ENCODE data around the gene RCBTB2.
"Not testable (repeated sequence)": the region's sequence is repeated elsewhere in the genome, so short reads cannot be mapped to it uniquely, and the experiment has no call there.

RCBTB2 gene

GRCh38 chr13:48532506-48533499 lies at the start of gene RCBTB2:
Gene RCBTB2, minus strand, starts transcription at chr13:48533080. Its CDS starts 11,141 bp downstream, at chr13:48521939.
- in situ Hi-C loops (cut with MboI; ENCODE audit: low sequenced_read_pairs), result no loop called here

GRCh38 chr13:48582084-48582483 lies 49.2 kb upstream of the RCBTB2 start:
- in situ Hi-C loops (cut with MboI; ENCODE audit: low sequenced_read_pairs), result no loop called here

GRCh38 chr13:48580896-48581295 lies 48.0 kb upstream of the RCBTB2 start:
- in situ Hi-C loops (cut with MboI; ENCODE audit: low sequenced_read_pairs), result no loop called here

DNA sequence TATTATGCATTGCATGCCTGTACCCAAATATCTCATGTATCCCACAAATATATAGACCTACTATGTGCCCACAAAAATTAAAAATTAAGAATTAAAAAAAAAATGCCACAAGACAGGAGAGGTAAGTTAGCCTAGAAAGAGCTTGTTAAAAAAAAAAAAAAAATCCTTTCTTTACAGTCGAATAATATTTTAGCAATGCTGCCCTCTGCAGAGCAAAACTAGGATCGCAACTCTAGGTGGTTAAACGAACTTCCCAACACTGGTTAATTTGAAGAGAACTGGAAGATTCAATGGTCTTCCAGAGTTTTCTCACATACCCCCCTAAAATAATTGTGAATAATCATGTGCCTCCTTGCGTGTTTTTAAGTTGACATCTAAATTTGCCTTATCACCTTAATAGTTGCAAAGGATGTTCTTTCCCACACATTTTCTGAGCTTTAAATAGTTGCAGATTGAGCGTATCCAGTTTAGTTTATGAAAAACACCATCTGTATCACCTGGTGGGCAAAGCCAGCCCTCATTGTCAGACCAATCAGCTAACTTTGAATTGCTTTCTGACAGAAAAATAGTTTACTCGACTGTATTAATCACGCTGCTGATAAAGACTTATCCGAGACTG lies 47.4 kb upstream of the RCBTB2 start:
- in situ Hi-C loops (cut with MboI; ENCODE audit: low sequenced_read_pairs), result no loop called here

- in situ Hi-C loops (cut with MboI; ENCODE audit: low sequenced_read_pairs), result not testable (repeated sequence)
Measured at GRCh38 chr13:48579919-48580180, 47.0 kb upstream of the RCBTB2 start.

GRCh38 chr13:48579165-48579918 lies 46.5 kb upstream of the RCBTB2 start:
- in situ Hi-C loops (cut with MboI; ENCODE audit: low sequenced_read_pairs), result no loop called here

DNA sequence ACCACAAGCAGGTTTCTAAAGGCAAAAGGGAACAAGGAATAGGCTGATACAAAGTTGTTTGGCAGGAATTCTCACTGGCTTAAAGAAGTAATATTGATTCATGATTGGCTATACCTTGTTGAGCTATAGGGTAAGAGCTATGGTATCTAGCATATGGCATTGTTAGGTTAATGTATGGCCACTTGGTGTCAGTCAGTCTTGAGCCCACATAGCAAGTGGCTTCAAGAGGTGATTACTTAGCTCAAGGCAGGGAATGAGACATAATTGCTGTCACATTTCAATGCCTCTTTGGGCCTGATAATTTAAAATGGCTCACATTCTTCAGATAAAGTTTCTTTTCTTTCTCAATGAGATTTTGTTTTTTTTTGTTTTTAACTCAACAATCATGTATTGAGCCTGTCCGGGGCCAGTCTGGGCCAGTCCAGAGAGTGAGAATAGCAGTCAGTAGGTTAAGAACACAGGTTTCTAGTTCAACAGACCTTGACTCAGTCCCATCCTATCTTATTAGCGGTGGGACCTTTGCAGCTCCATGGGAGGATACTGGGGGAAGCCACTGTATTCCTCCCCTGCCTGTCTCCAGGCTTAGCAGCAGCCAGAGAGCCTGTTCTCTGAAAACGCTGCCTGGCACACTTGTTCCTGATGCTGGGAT lies 45.8 kb upstream of the RCBTB2 start:
- in situ Hi-C loops (cut with MboI; ENCODE audit: low sequenced_read_pairs), result no loop called here

DNA sequence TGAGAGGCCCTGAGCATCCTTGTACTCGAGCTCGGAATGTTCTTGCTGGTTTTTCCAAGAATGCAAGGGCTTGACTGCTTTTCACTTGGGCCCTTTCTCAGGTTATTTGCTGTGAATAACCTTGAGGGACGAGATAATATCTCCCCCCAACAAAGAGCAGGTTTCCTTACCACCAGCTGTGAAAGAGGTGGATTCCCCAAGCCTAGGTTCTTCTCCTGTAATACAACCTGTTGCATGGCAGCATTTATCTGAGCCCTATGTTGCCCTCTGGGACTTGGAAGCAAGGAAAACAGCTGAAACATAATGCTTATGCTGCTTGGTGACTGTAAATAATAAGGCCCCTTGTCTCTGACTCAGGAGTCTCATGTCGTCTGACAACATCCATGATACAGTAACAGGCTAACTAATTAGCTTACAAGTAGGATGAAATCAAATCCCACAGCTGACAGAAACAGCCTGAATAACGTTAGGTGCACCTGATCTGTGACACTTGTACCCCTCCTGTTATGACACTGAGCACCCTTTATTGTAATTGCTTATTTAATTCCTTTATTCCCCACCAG lies 43.6 kb upstream of the RCBTB2 start:
- in situ Hi-C loops (cut with MboI; ENCODE audit: low sequenced_read_pairs), result no loop called here

DNA sequence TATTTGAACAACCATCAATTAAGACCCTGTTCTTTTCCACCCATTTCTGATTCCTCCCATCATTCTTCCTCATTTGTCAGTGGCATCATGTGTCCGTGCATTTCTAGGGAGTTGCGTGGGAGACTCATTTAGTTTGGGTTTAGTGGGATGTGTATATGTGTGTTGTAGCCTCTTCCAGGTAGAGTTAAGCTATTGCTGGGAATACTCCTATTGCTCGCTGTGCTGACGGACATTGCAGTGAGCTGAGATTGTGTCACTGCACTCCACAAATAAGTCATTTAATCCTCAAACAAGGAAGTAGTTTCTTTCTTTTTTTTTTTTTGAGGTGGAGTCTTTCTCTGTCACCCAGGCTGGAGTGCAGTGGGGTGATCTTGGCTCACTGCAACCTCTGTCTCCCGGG lies 42.2 kb upstream of the RCBTB2 start:
- in situ Hi-C loops (cut with MboI; ENCODE audit: low sequenced_read_pairs), result no loop called here

GRCh38 chr13:48574041-48574796 lies 41.3 kb upstream of the RCBTB2 start:
- in situ Hi-C loops (cut with MboI; ENCODE audit: low sequenced_read_pairs), result no loop called here

- in situ Hi-C loops (cut with MboI; ENCODE audit: low sequenced_read_pairs), result no loop called here
Measured at GRCh38 chr13:48573213-48574007, 40.5 kb upstream of the RCBTB2 start.

GRCh38 chr13:48571126-48571913 lies 38.4 kb upstream of the RCBTB2 start:
- in situ Hi-C loops (cut with MboI; ENCODE audit: low sequenced_read_pairs), result no loop called here

DNA sequence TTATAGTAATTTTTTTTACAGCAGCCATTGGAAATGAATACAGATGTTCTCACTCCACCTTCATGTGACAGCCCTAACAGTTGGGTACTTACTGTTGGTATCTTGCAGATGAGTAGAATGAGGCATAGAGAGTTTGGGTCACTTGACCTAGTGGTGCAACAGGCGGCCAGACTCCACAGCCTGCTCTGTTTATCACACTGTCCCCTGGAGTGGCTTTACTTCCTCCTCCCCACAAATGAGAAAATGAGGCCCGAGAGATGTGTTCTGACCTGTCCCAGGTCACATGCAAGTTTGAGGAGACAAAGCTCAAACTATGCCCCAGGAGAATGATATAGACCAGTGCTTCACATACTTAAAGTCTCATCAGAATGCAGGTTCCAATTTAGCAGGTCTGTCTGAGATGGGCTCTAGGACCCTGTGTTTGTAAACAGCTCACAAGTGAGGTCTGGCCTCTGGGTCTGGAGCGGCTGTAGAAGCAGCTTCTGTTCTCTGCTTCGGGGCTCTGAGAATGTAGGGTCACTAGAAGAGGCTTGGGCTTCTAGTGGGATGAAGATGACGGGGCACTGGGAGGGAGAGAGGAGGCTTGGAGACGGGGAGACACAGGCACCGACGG lies 37.4 kb upstream of the RCBTB2 start:
- in situ Hi-C loops (cut with MboI; ENCODE audit: low sequenced_read_pairs), result no loop called here

GRCh38 chr13:48569104-48569666 lies 36.3 kb upstream of the RCBTB2 start:
- in situ Hi-C loops (cut with MboI; ENCODE audit: low sequenced_read_pairs), result no loop called here

DNA sequence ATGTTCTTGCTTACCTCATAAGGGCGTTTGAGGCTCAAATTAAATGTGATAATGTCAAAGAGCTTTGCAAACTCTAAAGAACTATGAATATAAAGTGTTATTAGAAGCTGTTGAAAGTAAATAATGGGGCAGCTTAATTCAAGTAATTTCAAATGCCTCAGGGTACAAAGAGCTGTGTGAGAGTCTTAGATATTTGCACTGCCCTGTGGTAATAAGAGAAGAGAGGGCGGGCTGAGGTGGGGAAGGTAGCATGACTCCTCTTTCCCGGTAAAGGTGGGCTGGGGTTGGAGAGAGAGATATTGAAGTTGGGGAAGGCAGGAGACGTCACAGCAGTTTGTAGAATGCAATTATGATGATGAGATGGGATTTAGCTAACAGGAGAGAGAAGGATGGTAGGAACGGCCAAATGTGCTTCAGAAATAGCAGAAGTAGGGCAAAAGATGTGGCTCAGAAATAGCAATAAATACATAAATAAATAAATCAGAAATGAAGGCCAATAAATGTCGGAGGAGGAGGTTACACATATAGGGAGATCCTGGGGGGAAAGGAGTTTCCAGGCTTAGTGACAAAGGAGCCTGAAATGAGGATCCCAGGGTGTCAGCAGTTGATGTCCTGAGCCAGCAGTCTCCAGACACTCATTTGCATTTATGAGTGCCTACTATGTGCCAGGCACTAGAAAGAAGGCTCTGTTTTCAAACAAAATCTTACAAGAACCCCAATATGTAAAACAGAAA lies 35.7 kb upstream of the RCBTB2 start:
- in situ Hi-C loops (cut with MboI; ENCODE audit: low sequenced_read_pairs), result no loop called here

GRCh38 chr13:48567515-48568369 lies 34.9 kb upstream of the RCBTB2 start:
- in situ Hi-C loops (cut with MboI; ENCODE audit: low sequenced_read_pairs), result no loop called here

All from hTERT RPE-1 (cell line).